SH-SY5Y (cell line): ENCODE results near the gene COL18A1.

Experiments used
- GATA2 ChIP-seq: IDR thresholded peaks from 2 replicates; pipeline ENCODE4 v1.6.1; 2011; ENCODE audit warnings: mild to moderate bottlenecking, low read depth, low read length
- GATA3 ChIP-seq: IDR thresholded peaks from 2 replicates; pipeline ENCODE4 v1.6.1; 2011; ENCODE audit warnings: low read depth, mild to moderate bottlenecking, low read length, moderate library complexity

DNA sequence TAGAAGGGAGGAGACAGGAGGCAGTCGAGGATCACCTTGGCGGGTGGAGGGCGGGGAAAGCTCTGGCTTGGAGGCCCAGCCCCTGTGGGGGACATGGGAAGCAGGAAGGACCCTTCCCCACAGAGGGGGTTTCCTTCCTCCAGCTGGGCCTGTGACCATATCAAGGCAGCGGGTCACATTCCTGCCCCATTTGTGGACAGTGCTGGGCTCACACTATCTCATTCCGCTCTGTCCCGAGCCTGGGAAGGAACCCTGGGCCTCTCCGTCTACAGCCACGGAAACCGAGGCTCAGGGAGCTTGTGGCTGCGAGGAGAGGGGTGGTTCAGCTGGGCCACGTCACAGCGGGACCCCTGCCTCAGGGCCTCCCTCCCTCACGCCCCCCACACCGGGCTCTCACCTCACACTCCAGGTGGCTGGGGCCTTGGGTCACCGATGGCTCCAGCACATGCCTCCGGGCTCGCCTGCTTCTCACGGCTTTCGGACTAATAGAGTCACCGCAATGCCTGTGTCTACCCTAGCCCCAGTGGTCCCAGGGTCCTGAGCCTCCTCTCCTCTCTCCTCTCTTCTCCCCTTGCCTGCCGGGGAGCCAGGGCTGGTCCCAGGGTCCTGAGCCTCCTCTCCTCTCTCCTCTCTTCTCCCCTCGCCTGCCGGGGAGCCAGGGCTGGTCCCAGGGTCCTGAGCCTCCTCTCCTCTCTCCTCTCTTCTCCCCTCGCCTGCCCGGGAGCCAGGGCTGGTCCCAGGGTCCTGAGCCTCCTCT, 80.9 kb downstream of the COL18A1 start:
- TF ChIP-seq GATA3 (no peak), GATA2 (no peak)
